22Rv1 (cell line): ENCODE results near the gene GDE1.

Experiments
- H3K27ac ChIP-seq: fragments of 450-650 bp; 2 replicates; pipeline ENCODE4 v1.5.1; 2017
- ZFX ChIP-seq: fragments of 450-650 bp; IDR thresholded peaks from 2 replicates; pipeline ENCODE4 v1.6.1; 2017; ENCODE audit warnings: antibody characterized with exemption, borderline replicate concordance
- TF ChIP-seq, protein P1 (sequence below): fragments of 450-650 bp; IDR thresholded peaks from 2 replicates; pipeline ENCODE4 v1.5.1; 2017; ENCODE audit warnings: mild to moderate bottlenecking

The GDE1 gene

DNA sequence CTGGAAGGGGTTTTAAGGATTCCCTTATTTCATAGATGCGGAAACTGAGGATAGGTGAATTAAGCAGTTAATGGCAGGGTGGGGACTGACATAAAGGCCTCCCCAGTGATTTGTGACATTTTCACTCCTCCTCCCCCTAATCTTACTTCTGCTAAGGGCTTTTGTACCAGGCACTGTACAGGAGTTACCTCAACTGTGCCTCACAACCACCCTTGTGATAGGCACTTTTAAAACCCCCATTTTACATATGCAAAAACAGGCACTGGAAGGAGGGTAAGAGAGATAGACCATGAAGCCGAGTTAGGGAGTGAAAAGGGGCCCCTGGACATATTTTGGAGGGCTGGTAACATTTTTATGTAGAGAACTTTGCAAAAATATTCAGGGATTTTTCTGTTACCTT is 862 bp upstream of the GDE1 start:
- H3K27ac ChIP-seq: peak overlapping the region; percentile 83
- TF ChIP-seq, protein P1, sequence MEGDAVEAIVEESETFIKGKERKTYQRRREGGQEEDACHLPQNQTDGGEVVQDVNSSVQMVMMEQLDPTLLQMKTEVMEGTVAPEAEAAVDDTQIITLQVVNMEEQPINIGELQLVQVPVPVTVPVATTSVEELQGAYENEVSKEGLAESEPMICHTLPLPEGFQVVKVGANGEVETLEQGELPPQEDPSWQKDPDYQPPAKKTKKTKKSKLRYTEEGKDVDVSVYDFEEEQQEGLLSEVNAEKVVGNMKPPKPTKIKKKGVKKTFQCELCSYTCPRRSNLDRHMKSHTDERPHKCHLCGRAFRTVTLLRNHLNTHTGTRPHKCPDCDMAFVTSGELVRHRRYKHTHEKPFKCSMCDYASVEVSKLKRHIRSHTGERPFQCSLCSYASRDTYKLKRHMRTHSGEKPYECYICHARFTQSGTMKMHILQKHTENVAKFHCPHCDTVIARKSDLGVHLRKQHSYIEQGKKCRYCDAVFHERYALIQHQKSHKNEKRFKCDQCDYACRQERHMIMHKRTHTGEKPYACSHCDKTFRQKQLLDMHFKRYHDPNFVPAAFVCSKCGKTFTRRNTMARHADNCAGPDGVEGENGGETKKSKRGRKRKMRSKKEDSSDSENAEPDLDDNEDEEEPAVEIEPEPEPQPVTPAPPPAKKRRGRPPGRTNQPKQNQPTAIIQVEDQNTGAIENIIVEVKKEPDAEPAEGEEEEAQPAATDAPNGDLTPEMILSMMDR: no peak
- no peak for TF ChIP-seq ZFX

DNA sequence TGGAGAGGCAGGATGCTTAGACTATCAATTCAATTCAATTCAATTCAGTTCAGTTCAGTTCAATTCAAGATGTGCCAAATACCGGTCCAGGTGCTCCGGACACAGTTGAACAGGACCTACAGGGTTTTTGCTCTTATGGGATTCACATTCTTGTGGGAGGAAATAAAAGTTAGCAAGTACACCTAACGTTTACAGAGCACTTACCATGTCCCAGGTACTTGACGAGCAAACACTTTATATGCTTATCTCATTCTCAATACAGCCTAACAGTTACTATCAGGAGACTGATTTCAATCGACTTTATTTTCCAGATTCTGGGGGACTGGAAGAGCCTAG is 467 bp upstream of the GDE1 start:
- H3K27ac ChIP-seq: peak overlapping the region; percentile 83
- TF ChIP-seq, protein P1: no peak
- no peak for TF ChIP-seq ZFX

DNA sequence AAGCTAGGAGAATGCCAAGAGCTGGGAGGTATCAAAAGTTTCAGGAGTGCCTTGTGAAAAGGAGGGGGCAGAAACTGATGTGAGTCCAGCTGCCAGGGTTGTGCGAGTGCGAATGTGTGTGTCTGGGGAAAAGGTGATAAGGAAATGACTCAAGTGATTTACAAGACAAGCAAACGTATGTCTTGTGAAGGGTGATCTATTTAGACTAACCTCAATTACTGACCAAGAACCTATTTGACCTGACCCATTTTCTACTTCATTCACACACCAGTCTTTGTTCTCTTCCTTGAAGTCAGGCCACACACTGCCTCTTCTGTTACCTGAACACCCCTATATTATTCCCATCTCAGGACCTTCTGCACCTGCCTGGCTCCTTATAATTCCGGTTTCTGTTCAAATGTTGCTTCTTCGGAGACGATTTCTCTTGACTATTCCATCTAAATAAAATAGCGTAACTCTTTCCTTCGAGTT is 1.0 kb downstream of the GDE1 start:
- TF ChIP-seq, protein P1: no peak
- TF ChIP-seq ZFX: no peak
- H3K27ac ChIP-seq: peak overlapping the region; percentile 83

DNA sequence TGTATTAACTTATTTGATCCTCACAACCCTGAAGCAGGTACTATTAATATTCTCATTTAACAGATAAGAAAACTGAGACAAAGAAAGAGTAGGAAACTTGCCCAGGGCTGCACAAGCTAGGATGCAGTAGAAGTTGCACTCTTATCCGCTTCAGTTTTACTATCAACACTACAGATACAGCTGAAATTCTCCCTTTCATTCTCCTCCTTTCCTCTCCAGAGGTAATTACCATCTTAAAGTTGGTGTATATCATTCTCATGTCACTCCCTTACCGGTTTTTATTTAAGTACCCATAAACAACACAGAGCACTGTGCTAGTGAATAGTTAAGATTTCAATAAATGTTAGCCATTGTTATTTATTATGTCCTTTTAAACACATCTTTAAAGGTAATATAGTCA is 3.5 kb downstream of the GDE1 start:
- no peak overlapping the region for H3K27ac ChIP-seq
- no peak for TF ChIP-seq ZFX

DNA sequence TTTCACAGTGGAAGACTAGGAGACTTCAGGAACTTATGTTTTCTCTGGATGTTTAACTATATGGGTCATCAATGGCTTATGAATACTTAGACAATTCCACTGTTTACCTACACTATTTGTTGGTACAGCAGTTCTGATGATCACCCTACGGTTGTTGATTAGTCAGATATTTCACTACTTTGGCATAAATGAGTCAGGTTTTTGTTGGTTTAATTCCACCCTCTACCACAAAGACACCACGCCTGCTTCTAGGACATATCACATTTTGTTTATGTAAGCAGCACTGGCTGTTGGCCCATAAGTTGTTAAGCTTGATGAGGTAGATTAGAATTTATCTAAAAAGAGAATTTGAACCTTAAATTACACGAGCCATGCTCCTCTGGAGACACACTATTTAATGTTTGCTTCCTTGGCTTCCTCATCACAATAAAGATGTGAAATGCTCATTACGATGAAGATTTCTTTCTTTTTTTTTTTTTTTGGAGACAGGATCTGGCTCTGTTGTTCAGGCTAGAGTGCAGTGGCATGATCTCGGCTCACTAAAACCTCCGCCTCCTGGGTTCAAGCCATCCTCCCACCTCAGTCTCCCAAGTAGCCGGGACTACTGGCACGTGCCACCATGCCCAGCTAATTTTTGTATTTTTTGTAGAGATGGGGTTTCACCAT is 4.3 kb downstream of the GDE1 start:
- no peak overlapping the region for H3K27ac ChIP-seq
- TF ChIP-seq, protein P1: no peak
- TF ChIP-seq ZFX: no peak

DNA sequence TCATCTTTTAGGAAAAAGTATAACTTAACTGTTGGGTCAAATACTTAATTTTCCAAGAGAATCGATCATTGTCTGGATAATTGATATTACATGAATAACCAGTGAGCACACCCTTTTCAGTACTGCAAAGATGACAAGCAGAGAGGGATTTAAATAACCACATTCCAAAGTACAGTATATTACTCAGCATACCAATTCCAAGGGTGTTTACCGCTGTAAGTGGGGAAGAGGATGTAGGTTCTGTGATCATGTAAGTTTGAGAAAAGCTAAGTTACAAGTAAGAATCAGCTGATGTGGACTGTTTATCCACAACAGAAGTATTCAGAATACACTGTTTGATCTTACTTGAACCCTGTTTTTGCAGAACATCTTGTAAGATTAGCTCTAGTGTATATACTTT is 6.1 kb downstream of the GDE1 start:
- no peak overlapping the region for H3K27ac ChIP-seq
- TF ChIP-seq, protein P1: no peak
- TF ChIP-seq ZFX: no peak

DNA sequence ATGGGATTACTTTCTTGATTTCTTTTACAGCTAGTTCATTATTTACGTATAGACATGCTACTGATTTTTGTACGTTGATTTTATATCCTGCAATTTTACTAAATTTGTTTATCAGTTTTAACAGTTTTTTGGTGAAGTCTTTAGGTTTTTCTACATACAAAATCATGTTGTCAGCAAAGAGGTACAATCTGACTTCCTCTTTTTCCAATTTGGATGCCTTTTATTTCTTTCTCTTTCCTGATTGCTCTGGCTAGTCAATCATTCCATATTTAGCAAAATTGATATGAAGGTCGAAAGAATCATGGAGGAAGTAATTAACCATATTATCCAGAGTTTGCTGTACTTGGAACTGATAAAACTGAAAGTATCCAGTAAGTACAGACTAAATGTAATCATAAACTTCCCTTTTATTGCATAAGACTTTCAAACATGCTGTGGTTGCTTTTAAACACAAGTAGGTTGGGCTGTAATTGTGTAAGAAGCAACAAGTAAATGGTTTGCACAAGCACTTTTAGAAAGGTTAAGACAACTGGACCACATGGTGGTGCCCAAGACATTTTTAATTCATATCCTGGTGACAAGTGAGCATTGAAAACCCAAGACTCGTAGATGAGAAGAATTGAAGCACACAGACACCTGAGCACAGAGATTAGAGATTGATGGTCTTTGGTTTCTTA is 8.4 kb downstream of the GDE1 start:
- TF ChIP-seq, protein P1: no peak
- no peak for TF ChIP-seq ZFX
- no peak overlapping the region for H3K27ac ChIP-seq

DNA sequence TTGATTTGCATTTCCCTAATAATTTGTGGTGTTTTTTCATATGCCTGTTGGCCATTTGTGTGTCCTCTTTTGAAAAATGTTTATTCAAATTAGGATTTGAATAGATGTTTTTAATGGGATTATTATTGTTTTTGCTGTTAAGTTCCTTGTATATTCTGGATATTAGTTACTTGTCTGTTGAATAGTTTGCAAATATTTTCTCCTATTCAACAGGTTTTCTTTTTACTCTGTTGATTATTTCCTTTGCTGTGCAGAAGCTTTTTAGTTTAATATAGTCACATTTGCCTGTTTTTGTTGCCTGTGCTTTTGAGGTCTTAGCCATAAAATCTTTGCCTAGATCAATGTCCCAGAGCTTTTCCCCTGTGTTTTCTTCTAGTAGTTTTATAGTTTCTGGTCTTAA is 9.6 kb downstream of the GDE1 start:
- TF ChIP-seq, protein P1: no peak
- no peak for TF ChIP-seq ZFX
- H3K27ac ChIP-seq: no peak overlapping the region
